RWPE2 (cell line): ENCODE results near the gene TAPBP.

Source experiments
- ATAC-seq: fragments of 200-7000 bp; cut with Tn5 transposase; 3 replicates; pipeline ENCODE4 v1.9.1; 2021; ENCODE audit warnings: low read depth
- DNase-seq: peaks from one replicate; pipeline ENCODE4 v3.0.0-alpha.2; 2020; ENCODE audit warnings: low spot score
- H3K27ac ChIP-seq: fragments of 450-650 bp; 2 replicates; pipeline ENCODE4 v1.5.1; 2017; ENCODE audit warnings: mild to moderate bottlenecking; ENCODE audit not compliant: poor library complexity, severe bottlenecking
- H3K27me3 ChIP-seq: fragments of 250-450 bp; sonication (Bioruptor Pico); 2 replicates; pipeline ENCODE4 v1.5.1; 2021; ENCODE audit warnings: mild to moderate bottlenecking, moderate library complexity; ENCODE audit not compliant: insufficient read depth, poor library complexity, severe bottlenecking
- H3K36me3 ChIP-seq: fragments of 250-450 bp; sonication (Bioruptor Pico); 2 replicates; pipeline ENCODE4 v1.5.1; 2020; ENCODE audit warnings: low read depth, mild to moderate bottlenecking, moderate library complexity
- H3K4me1 ChIP-seq: fragments of 250-450 bp; sonication (Bioruptor Pico); 2 replicates; pipeline ENCODE4 v1.5.1; 2021; ENCODE audit warnings: mild to moderate bottlenecking, moderate library complexity; ENCODE audit not compliant: insufficient read depth, poor library complexity, severe bottlenecking
- H3K4me3 ChIP-seq: fragments of 250-450 bp; sonication (Bioruptor Pico); 2 replicates; pipeline ENCODE4 v1.5.1; 2021; ENCODE audit warnings: mild to moderate bottlenecking, moderate library complexity; ENCODE audit not compliant: severe bottlenecking
- H3K9me3 ChIP-seq: fragments of 250-450 bp; sonication (Bioruptor Pico); 2 replicates; pipeline ENCODE4 v1.5.1; 2021; ENCODE audit warnings: mild to moderate bottlenecking, moderate library complexity; ENCODE audit not compliant: severe bottlenecking
- TF ChIP-seq, protein P1 (sequence below): fragments of 450-650 bp; IDR thresholded peaks from one replicate; pipeline ENCODE4 v1.5.1; 2017; ENCODE audit warnings: mild to moderate bottlenecking, moderate library complexity; ENCODE audit not compliant: poor library complexity, severe bottlenecking

TAPBP gene

GRCh38 chr6:33313105-33313708, 671 bp downstream of the TAPBP start:
- H3K27me3 ChIP-seq = no peaks in the 10 kb centered on the region
- H3K36me3 ChIP-seq = peaks cover 29% of the 10 kb centered on the region
- peaks cover 10% of the 10 kb centered on the region for H3K4me1 ChIP-seq
- H3K9me3 ChIP-seq = no peaks in the 10 kb centered on the region
- DNase-seq (no peak), ATAC-seq (no peak; the same call in 2 of the 3 replicates)
- H3K27ac ChIP-seq = peak overlapping the region; percentile 87
- H3K4me3 ChIP-seq = peak overlapping the region; percentile 69
- TF ChIP-seq, protein P1, sequence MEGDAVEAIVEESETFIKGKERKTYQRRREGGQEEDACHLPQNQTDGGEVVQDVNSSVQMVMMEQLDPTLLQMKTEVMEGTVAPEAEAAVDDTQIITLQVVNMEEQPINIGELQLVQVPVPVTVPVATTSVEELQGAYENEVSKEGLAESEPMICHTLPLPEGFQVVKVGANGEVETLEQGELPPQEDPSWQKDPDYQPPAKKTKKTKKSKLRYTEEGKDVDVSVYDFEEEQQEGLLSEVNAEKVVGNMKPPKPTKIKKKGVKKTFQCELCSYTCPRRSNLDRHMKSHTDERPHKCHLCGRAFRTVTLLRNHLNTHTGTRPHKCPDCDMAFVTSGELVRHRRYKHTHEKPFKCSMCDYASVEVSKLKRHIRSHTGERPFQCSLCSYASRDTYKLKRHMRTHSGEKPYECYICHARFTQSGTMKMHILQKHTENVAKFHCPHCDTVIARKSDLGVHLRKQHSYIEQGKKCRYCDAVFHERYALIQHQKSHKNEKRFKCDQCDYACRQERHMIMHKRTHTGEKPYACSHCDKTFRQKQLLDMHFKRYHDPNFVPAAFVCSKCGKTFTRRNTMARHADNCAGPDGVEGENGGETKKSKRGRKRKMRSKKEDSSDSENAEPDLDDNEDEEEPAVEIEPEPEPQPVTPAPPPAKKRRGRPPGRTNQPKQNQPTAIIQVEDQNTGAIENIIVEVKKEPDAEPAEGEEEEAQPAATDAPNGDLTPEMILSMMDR = no peak

GRCh38 chr6:33312361-33313104, 1.3 kb downstream of the TAPBP start:
- H3K4me1 ChIP-seq = peaks cover 10% of the 10 kb centered on the region
- no peaks in the 10 kb centered on the region for H3K27me3 ChIP-seq
- peak overlapping the region; percentile 69 for H3K4me3 ChIP-seq
- ATAC-seq (peak; percentile 57), DNase-seq (no peak)
- H3K36me3 ChIP-seq = peaks cover 33% of the 10 kb centered on the region
- H3K9me3 ChIP-seq = no peaks in the 10 kb centered on the region
- TF ChIP-seq, protein P1 = no peak
- H3K27ac ChIP-seq = peak overlapping the region; percentile 87

DNA sequence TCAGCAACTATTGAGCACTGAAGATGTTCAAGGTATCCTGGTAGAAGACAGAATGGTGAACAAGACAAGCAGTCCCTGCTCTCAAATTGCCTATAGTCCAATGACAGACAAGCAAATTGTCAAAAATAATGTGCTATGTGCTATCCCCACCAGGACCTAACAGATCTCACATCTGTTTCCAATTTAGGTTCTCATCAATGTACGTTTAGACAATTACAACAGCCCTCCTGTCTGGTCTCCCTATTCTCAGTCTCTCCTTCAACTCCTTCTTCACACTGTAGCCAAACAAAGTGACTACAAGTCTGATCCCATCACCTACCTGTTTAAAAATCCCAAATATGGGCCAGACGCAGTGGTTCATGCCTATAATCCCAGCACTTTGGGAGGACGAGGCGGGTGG, 7.5 kb downstream of the TAPBP start:
- ATAC-seq (no peak), DNase-seq (no peak)
- H3K4me3 ChIP-seq = no peak overlapping the region
- peaks cover 55% of the 10 kb centered on the region for H3K36me3 ChIP-seq
- TF ChIP-seq, protein P1 = no peak
- no peaks in the 10 kb centered on the region for H3K27me3 ChIP-seq
- no peak overlapping the region for H3K27ac ChIP-seq
- no peaks in the 10 kb centered on the region for H3K9me3 ChIP-seq
- no peaks in the 10 kb centered on the region for H3K4me1 ChIP-seq

- H3K9me3 ChIP-seq = no peaks in the 10 kb centered on the region
- TF ChIP-seq, protein P1 = no peak
- peaks cover 48% of the 10 kb centered on the region for H3K36me3 ChIP-seq
- no peaks in the 10 kb centered on the region for H3K27me3 ChIP-seq
- DNase-seq = no peak
- H3K4me1 ChIP-seq = no peaks in the 10 kb centered on the region
- H3K27ac ChIP-seq = no peak overlapping the region
- ATAC-seq = no peak
- H3K4me3 ChIP-seq = no peak overlapping the region
Observed at GRCh38 chr6:33305052-33305451, 8.8 kb downstream of the TAPBP start.

GRCh38 chr6:33304216-33304615, 9.7 kb downstream of the TAPBP start:
- DNase-seq (no peak), ATAC-seq (no peak)
- peaks cover 44% of the 10 kb centered on the region for H3K36me3 ChIP-seq
- H3K4me3 ChIP-seq = no peak overlapping the region
- no peaks in the 10 kb centered on the region for H3K4me1 ChIP-seq
- H3K27me3 ChIP-seq = no peaks in the 10 kb centered on the region
- TF ChIP-seq, protein P1 = no peak
- no peak overlapping the region for H3K27ac ChIP-seq
- no peaks in the 10 kb centered on the region for H3K9me3 ChIP-seq
